ENCODE results near the gene GIPC1.

GRCh38 chr19:14502334-14503092 is 6.6 kb upstream of the GIPC1 start:
- TF ChIP-seq ELF1 (IDR thresholded peaks at IDR 0.05; ENCODE audit: borderline replicate concordance, low read depth) (no peak), ZFX (IDR thresholded peaks at IDR 0.05) (no peak)

All from HCT116 (cell line).